Choroid plexus epithelial cell (primary cell): ENCODE data around the gene ORM1.

ENCODE experiments used
- DNase-seq: peaks from one replicate; pipeline ENCODE4 v3.0.0-alpha.2; 2010; ENCODE audit warnings: low read depth
- H3K4me3 ChIP-seq: 2 replicates; pipeline ENCODE4 v1.5.1; 2011; ENCODE audit warnings: low read depth, mild to moderate bottlenecking, control low read depth, low read length, moderate library complexity
- TF ChIP-seq, protein P1 (sequence below): conservative IDR thresholded peaks from 2 replicates; pipeline ENCODE4 v1.5.1; 2011; ENCODE audit warnings: low read depth, mild to moderate bottlenecking, control low read depth, inconsistent platforms, low read length, moderate library complexity

ORM1 gene

GRCh38 chr9:114371343-114371944 lies 48.5 kb downstream of the ORM1 start:
- no peak for DNase-seq
- TF ChIP-seq, protein P1, sequence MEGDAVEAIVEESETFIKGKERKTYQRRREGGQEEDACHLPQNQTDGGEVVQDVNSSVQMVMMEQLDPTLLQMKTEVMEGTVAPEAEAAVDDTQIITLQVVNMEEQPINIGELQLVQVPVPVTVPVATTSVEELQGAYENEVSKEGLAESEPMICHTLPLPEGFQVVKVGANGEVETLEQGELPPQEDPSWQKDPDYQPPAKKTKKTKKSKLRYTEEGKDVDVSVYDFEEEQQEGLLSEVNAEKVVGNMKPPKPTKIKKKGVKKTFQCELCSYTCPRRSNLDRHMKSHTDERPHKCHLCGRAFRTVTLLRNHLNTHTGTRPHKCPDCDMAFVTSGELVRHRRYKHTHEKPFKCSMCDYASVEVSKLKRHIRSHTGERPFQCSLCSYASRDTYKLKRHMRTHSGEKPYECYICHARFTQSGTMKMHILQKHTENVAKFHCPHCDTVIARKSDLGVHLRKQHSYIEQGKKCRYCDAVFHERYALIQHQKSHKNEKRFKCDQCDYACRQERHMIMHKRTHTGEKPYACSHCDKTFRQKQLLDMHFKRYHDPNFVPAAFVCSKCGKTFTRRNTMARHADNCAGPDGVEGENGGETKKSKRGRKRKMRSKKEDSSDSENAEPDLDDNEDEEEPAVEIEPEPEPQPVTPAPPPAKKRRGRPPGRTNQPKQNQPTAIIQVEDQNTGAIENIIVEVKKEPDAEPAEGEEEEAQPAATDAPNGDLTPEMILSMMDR, result no peak
- H3K4me3 ChIP-seq, result no peak overlapping the region

- TF ChIP-seq, protein P1, result no peak
- H3K4me3 ChIP-seq, result no peak overlapping the region
- no peak for DNase-seq
Measured at GRCh38 chr9:114371973-114372917, 49.3 kb downstream of the ORM1 start.

GRCh38 chr9:114372921-114373448 lies 50.1 kb downstream of the ORM1 start:
- H3K4me3 ChIP-seq, result no peak overlapping the region
- TF ChIP-seq, protein P1, result no peak
- no peak for DNase-seq

- no peak overlapping the region for H3K4me3 ChIP-seq
- TF ChIP-seq, protein P1, result no peak
- DNase-seq, result no peak
Measured at GRCh38 chr9:114373960-114374730, 51.2 kb downstream of the ORM1 start.

DNA sequence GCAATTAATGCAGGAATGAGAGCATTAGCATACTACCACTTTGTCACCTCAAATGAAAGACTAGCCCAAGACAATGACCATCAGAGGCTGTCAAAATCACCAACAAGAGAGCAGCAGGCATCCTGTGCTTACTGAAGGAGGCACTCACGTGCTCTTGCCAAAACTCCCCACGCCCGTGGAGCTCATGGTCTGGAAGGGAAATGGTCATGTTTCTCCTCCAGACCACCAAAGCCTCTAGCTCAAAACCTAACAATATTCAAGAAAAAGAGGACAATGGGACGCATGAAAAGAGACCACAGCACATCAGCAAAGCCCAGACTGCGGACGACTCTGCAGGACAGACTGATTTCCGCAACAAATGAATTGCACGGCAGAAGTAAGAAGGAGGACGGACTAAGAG lies 52.0 kb downstream of the ORM1 start:
- no peak for DNase-seq
- TF ChIP-seq, protein P1, result no peak
- H3K4me3 ChIP-seq, result no peak overlapping the region

DNA sequence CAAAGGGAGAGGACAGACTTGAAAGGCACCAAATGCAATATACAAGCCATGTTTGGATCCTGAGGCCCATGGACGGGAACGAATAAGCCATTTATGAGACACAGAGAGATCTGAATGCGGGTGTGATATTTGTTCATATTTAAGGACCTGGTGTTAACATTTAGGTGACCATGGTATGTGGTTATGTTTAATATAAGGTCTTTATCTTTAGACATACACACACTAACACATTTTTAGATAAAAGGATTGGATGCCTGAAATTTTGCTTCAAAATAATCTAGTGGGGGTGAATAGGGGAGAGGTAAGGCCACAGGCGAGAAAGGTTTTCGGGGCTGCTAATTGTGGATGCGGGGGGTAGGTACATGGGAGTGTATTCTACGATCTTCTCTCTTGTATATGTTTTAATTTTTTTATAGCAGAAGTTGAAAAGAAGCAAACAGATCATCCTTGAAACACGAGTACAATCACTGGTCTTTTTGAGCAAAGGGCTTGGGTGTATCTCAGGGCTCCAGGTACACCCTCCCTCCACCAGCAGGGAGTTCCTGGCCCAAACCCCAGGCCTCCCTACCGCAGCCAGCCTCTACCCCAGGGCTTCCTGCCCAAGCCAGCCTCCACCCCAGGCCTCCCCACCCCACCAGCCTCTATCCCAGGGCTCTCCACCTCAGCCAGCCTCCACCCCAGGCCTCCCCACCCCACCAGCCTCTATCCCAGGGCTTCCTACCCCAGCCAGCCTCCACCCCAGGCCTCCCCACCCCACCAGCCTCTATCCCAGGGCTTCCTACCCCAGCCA lies 52.7 kb downstream of the ORM1 start:
- no peak for DNase-seq
- TF ChIP-seq, protein P1, result no peak
- H3K4me3 ChIP-seq, result no peak overlapping the region
